ENCODE measurements around the gene GJA1. TPM values are rescaled to one million over a fixed set of nuclear protein-coding genes. Genes with fewer than 3 reads are reported as not detected.
"Not testable (repeated sequence)": the region's sequence is repeated elsewhere in the genome, so short reads cannot be mapped to it uniquely, and the experiment has no call there.

Gene GJA1
- polyA plus RNA-seq, 1 donor (not counting 4 experiments of a cell fraction or from before 2014, with no cell fraction given), result 164 TPM

DNA sequence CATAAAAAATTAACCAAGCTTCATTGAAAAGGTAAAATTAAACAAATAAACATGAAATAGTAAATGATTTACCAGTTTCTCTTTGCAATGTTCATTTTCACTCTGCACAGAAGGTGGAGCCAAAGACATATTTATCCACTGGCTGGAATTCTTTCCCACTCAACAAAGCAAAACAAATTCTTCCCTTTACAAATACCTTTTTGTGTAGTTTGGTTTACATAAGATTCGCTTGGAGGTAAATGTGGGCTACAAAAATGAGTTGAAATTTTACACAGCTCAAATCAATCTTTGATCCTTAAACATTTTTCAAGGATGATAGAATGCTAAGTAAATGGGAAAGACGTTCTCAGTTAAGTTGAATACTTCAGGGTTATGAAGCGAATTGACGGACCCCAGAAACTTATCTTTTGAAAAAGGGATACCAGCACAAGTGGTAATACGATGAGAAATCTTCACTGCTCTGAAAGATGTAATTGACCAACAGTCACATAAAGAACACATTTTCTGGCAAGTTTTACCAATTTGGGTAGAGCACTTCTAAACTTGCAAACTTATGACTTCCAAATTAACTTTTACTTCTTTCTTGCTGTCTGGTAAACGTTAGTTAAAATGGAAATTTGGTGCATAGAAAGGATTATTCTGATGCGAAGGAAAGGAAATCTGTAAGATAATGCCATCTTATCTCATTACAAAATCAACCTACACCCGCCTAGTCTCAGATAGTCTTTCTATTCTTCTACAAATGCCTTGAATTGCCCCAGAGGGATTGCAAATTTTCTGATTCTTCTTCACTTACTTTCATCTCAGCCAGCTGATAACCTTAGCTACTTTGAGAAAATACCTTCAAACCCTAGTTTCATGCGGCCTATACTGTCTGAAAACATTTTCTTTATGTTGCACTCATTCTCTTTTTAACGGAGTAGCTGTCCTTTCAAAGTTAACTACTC lies 4.7 kb upstream of the GJA1 start:
- Histone ChIP-seq H4K20me1 (ENCODE audit: control insufficient read depth, extremely low read depth, insufficient read depth, low read length) (no peaks in the 10 kb centered on the region), H3K27ac (ENCODE audit: control insufficient read depth, insufficient read depth, low read length) (no peak overlapping the region), H3K36me3 (ENCODE audit: control insufficient read depth in 2 of 2, extremely low read depth in 1 of 2, insufficient read depth in 2 of 2, low read length in 2 of 2) (no peaks in the 10 kb centered on the region), H3K4me2 (ENCODE audit: control insufficient read depth, extremely low read depth, insufficient read depth, low read depth, low read length) (no peak overlapping the region), H2AFZ (ENCODE audit: control insufficient read depth, low read length) (no peak overlapping the region), H3K27me3 (ENCODE audit: control insufficient read depth, extremely low read depth, insufficient read depth, low read length) (no peaks in the 10 kb centered on the region), H3K9ac (ENCODE audit: control insufficient read depth, extremely low read depth, insufficient read depth, low read length) (no peak overlapping the region), H3K9me3 (ENCODE audit: control insufficient read depth, low read depth, low read length) (no peaks in the 10 kb centered on the region), H3K79me2 (ENCODE audit: control insufficient read depth, insufficient read depth, low read length) (no peaks in the 10 kb centered on the region), H3K4me3 (ENCODE audit: control insufficient read depth in 2 of 3, extremely low read depth in 1 of 3, insufficient read depth in 2 of 3, low read depth in 1 of 3, low read length in 3 of 3) (no peak overlapping the region), H3K9me1 (ENCODE audit: control insufficient read depth, extremely low read depth, insufficient read depth, low read length) (no peaks in the 10 kb centered on the region), H3K4me1 (ENCODE audit: control insufficient read depth, extremely low read depth, insufficient read depth, low read length) (peaks cover 6% of the 10 kb centered on the region)
- no peak for TF ChIP-seq EZH2 (IDR thresholded peaks at IDR 0.05; ENCODE audit: low read length)
- TF ChIP-seq, protein P1, sequence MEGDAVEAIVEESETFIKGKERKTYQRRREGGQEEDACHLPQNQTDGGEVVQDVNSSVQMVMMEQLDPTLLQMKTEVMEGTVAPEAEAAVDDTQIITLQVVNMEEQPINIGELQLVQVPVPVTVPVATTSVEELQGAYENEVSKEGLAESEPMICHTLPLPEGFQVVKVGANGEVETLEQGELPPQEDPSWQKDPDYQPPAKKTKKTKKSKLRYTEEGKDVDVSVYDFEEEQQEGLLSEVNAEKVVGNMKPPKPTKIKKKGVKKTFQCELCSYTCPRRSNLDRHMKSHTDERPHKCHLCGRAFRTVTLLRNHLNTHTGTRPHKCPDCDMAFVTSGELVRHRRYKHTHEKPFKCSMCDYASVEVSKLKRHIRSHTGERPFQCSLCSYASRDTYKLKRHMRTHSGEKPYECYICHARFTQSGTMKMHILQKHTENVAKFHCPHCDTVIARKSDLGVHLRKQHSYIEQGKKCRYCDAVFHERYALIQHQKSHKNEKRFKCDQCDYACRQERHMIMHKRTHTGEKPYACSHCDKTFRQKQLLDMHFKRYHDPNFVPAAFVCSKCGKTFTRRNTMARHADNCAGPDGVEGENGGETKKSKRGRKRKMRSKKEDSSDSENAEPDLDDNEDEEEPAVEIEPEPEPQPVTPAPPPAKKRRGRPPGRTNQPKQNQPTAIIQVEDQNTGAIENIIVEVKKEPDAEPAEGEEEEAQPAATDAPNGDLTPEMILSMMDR (optimal IDR thresholded peaks at IDR 0.05 in 1 of 3, IDR thresholded peaks at IDR 0.05 in 1 of 3, conservative IDR thresholded peaks at IDR 0.05 in 1 of 3; ENCODE audit: extremely low read depth in 1 of 3, insufficient read depth in 2 of 3, low read length in 3 of 3), result peak in 2 of 3 experiments; percentile 38 to 53
- no peak for DNase-seq (ENCODE audit: low read depth, low spot score)
- FAIRE-seq, result peak; percentile 66
- dilution Hi-C loops (cut with MboI; ENCODE audit: extremely low pct_ligation_motif_present, low sequenced_read_pairs), result no loop called here

DNA sequence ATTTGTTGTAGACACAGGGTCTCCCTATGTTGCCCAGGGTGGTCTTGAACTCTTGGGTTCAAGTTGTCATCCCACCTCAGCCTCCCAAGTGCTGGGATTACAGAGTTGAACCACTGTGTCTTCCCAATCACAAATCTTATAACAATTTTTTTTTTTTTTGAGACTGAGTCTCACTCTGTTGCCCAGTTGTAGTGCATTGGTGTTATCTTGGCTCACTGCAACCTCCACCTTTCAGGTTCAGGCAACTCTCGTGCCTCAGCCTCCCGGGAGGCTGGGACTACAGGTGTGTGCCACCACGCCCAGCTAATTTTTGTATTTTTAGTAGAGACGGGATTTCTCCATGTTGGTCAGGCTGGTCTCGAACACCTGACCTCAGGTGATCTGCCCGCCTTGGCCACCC lies 3.7 kb upstream of the GJA1 start:
- H3K4me1 ChIP-seq (ENCODE audit: control insufficient read depth, extremely low read depth, insufficient read depth, low read length); H4K20me1 ChIP-seq (ENCODE audit: control insufficient read depth, extremely low read depth, insufficient read depth, low read length); H3K9me1 ChIP-seq (ENCODE audit: control insufficient read depth, extremely low read depth, insufficient read depth, low read length); dilution Hi-C loops (cut with MboI; ENCODE audit: extremely low pct_ligation_motif_present, low sequenced_read_pairs); DNase-seq (ENCODE audit: low read depth, low spot score); H3K9me3 ChIP-seq (ENCODE audit: control insufficient read depth, low read depth, low read length); H3K4me3 ChIP-seq (ENCODE audit: control insufficient read depth in 2 of 3, extremely low read depth in 1 of 3, insufficient read depth in 2 of 3, low read depth in 1 of 3, low read length in 3 of 3); H3K9ac ChIP-seq (ENCODE audit: control insufficient read depth, extremely low read depth, insufficient read depth, low read length); H2AFZ ChIP-seq (ENCODE audit: control insufficient read depth, low read length); H3K27me3 ChIP-seq (ENCODE audit: control insufficient read depth, extremely low read depth, insufficient read depth, low read length); H3K79me2 ChIP-seq (ENCODE audit: control insufficient read depth, insufficient read depth, low read length); H3K36me3 ChIP-seq (ENCODE audit: control insufficient read depth in 2 of 2, extremely low read depth in 1 of 2, insufficient read depth in 2 of 2, low read length in 2 of 2); H3K27ac ChIP-seq (ENCODE audit: control insufficient read depth, insufficient read depth, low read length); FAIRE-seq; H3K4me2 ChIP-seq (ENCODE audit: control insufficient read depth, extremely low read depth, insufficient read depth, low read depth, low read length): not testable (repeated sequence)

All from keratinocyte (primary cell).